ENCODE measurements around the gene BRCA1.
"Not testable (repeated sequence)": the region's sequence is repeated elsewhere in the genome, so short reads cannot be mapped to it uniquely, and the experiment has no call there.

BRCA1 gene

GRCh38 chr17:43069368-43069898 lies 55.7 kb downstream of the BRCA1 start:
- no peak for DNase-seq (ENCODE audit: low read depth in 2 of 2)

GRCh38 chr17:43068570-43069367 lies 56.4 kb downstream of the BRCA1 start:
- DNase-seq (ENCODE audit: low read depth in 2 of 2): no peak

- DNase-seq (ENCODE audit: low read depth in 2 of 2): no peak
Measured at GRCh38 chr17:43062984-43063638, 62.1 kb downstream of the BRCA1 start.

- DNase-seq (ENCODE audit: low read depth in 2 of 2): no peak
Measured at GRCh38 chr17:43056051-43056450, 69.1 kb downstream of the BRCA1 start.

- DNase-seq (ENCODE audit: low read depth in 2 of 2): not testable (repeated sequence)
Measured at GRCh38 chr17:43053008-43053407, 72.2 kb downstream of the BRCA1 start.

GRCh38 chr17:43051969-43052368 lies 73.2 kb downstream of the BRCA1 start:
- no peak for DNase-seq (ENCODE audit: low read depth in 2 of 2)

- no peak for DNase-seq (ENCODE audit: low read depth in 2 of 2)
Measured at GRCh38 chr17:43044024-43044423, 81.1 kb downstream of the BRCA1 start.

- DNase-seq (ENCODE audit: low read depth in 2 of 2): no peak
Measured at GRCh38 chr17:43043307-43043706, 81.9 kb downstream of the BRCA1 start.

GRCh38 chr17:43042025-43042628 lies 83.0 kb downstream of the BRCA1 start:
- no peak for DNase-seq (ENCODE audit: low read depth in 2 of 2)

GRCh38 chr17:43040655-43041054 lies 84.5 kb downstream of the BRCA1 start:
- no peak for DNase-seq (ENCODE audit: low read depth in 2 of 2)

GRCh38 chr17:43039646-43040045 lies 85.5 kb downstream of the BRCA1 start:
- DNase-seq (ENCODE audit: low read depth in 2 of 2): no peak

GRCh38 chr17:43034894-43035293 lies 90.3 kb downstream of the BRCA1 start:
- no peak for DNase-seq (ENCODE audit: low read depth in 2 of 2)

GRCh38 chr17:43033948-43034881 lies 90.9 kb downstream of the BRCA1 start:
- DNase-seq (ENCODE audit: low read depth in 2 of 2): no peak

GRCh38 chr17:43031666-43032065 lies 93.5 kb downstream of the BRCA1 start:
- no peak for DNase-seq (ENCODE audit: low read depth in 2 of 2)

GRCh38 chr17:43030137-43030767 lies 94.9 kb downstream of the BRCA1 start:
- no peak for DNase-seq (ENCODE audit: low read depth in 2 of 2)

GRCh38 chr17:43028221-43028861 lies 96.8 kb downstream of the BRCA1 start:
- DNase-seq (ENCODE audit: low read depth in 2 of 2): no peak

GRCh38 chr17:43027091-43028032 lies 97.8 kb downstream of the BRCA1 start:
- DNase-seq (ENCODE audit: low read depth in 2 of 2): no peak

GRCh38 chr17:43026595-43026994 lies 98.6 kb downstream of the BRCA1 start:
- DNase-seq (ENCODE audit: low read depth in 2 of 2): no peak

GRCh38 chr17:43025766-43026537 lies 99.2 kb downstream of the BRCA1 start:
- no peak for DNase-seq (ENCODE audit: low read depth in 2 of 2)
